Adrenal gland (tissue), 12 donors: ENCODE data around the gene THADA. TPM values are rescaled to one million over a fixed set of nuclear protein-coding genes. Genes with fewer than 3 reads are reported as not detected.

Experiments used
- DNase-seq, 7 donors: peaks; one replicate each; pipeline ENCODE4 v3.0.0-alpha.2; 2019 to 2020
- H3K27ac ChIP-seq, 5 donors: fragments of 200-600 bp; sonication (generic) in 4 of 5; 1 replicate in 3 of 5; 2 replicates in 2 of 5; pipeline versions ENCODE4 v1.5.1 to v1.8.0; 2016 to 2020; ENCODE audit warnings: mild to moderate bottlenecking in 1 of 5
- H3K27me3 ChIP-seq: fragments of 200-600 bp; 2 replicates; pipeline ENCODE4 v1.8.0; 2021
- H3K36me3 ChIP-seq, 2 donors: fragments of 200-600 bp; replicated peaks in 1 of 2; 1 replicate in 1 of 2; 2 replicates in 1 of 2; pipeline versions ENCODE4 v1.5.1 to v1.8.0; 2018 to 2022
- H3K4me1 ChIP-seq, 2 donors: fragments of 200-600 bp; replicated peaks in 1 of 2; 1 replicate in 1 of 2; 2 replicates in 1 of 2; pipeline versions ENCODE4 v1.5.1 to v1.8.0; 2018 to 2021
- H3K4me3 ChIP-seq, 4 donors: fragments of 200-600 bp; sonication (generic) in 3 of 4; one replicate each; pipeline ENCODE4 v1.5.1; 2016 to 2018
- H3K9me3 ChIP-seq, 3 donors: fragments of 200-600 bp; sonication (generic) in 1 of 3; replicated peaks in 1 of 3; 1 replicate in 2 of 3; 2 replicates in 1 of 3; pipeline versions ENCODE4 v1.5.1 to v1.8.0; 2016 to 2021
- CTCF ChIP-seq, 6 experiments: fragments of 450-650 bp in 4 of 6; fragments of 200-600 bp in 2 of 6; sonication (generic) in 1 of 6; IDR thresholded peaks; 1 replicate in 5 of 6; 2 replicates in 1 of 6; pipeline versions ENCODE4 v1.5.1 to v1.8.0; 2016 to 2021; ENCODE audit warnings: antibody characterized with exemption in 6 of 6, mild to moderate bottlenecking in 2 of 6, moderate library complexity in 1 of 6
- POLR2A ChIP-seq, 2 donors: fragments of 450-650 bp; IDR thresholded peaks; one replicate each; pipeline ENCODE4 v1.6.1; 2017; ENCODE audit warnings: antibody characterized with exemption in 2 of 2, mild to moderate bottlenecking in 2 of 2, moderate library complexity in 1 of 2
- WGBS, 4 donors: extraction: QIAGEN DNeasy Blood & Tissue Kit in 2 of 4; methylation state at CpG; one replicate each; pipeline versions ENCODE4 v1.1.5 to v1.1.7; 2013 to 2017; 5-methylcytosine and 5-hydroxymethylcytosine counted together
- intact Hi-C, 2 donors: fragments of 100-400 bp; cut with DNase I; formaldehyde crosslinking; loops; one replicate each; pipeline versions ENCODE4 v1.14.1 to v1.15.0; 2022 to 2023
- polyA plus RNA-seq, 3 donors: library from polyadenylated mRNA; stranded (reverse); fragments of 200-250 nt in 2 of 3; fragments of 350-450 nt in 1 of 3; fragmentation: Illumina TruSeq in 1 of 3; extraction: RNeasy Lipid Tissue Mini Kit (QIAGEN cat#74804) in 1 of 3; gene quantifications; one replicate each; pipeline ENCODE4 v1.2.3, GENCODE V29; 2013 to 2014
- total RNA-seq, 9 donors: library from RNA; depleted of rRNA in 4 of 9; stranded (reverse); fragments of >200 nt in 4 of 9; fragments of 120-200 nt in 1 of 9; fragmentation: NEBNext Ultra II Directional in 1 of 9; extraction: Animal tissue kit (Norgen Biotek cat#: 25700) in 1 of 9; gene quantifications; one replicate each; pipeline versions ENCODE4 v1.1.0 to v1.2.4, GENCODE V29; 2013 to 2023
- donor health status: healthy with polysubstance abuse.
- donor health status: Bipolar disorder and iron deficiency.
- donor health status: DM: yes; HTN: yes; CAD: no.
- donor health status: DM: no; HTN: no; CAD: no.
- donor health status: DM: no; HTN: no; CAD: no.
- donor health status: DM: yes; HTN: yes; CAD: no.

The THADA gene
- total and polyA plus RNA-seq, 12 donors: 14.1 to 38.4 (median 25.4) TPM

- DNase-seq: no peak
- Histone ChIP-seq H3K4me1 (peaks cover 0 to 16% of the 10 kb centered on the region in 2 donors), H3K9me3 (no peaks in the 10 kb centered on the region), H3K36me3 (no peaks in the 10 kb centered on the region), H3K27ac (no peak overlapping the region), H3K4me3 (no peak overlapping the region), H3K27me3 (no peaks in the 10 kb centered on the region)
- 80 to 89% (median 85%) methylated on average over 3 of the region's 3 CpGs for WGBS, 4 donors
- TF ChIP-seq CTCF (IDR thresholded peaks at IDR 0.05) (no peak), POLR2A (IDR thresholded peaks at IDR 0.05) (no peak)
- intact Hi-C loops: no loop called here
These were observed 123.2 kb downstream of the THADA start for GRCh38 chr2:43472527-43473194.

GRCh38 chr2:43469713-43470112 lies 126.1 kb downstream of the THADA start:
- Histone ChIP-seq H3K27me3 (no peaks in the 10 kb centered on the region), H3K4me3 (no peak overlapping the region), H3K27ac (no peak overlapping the region), H3K9me3 (no peaks in the 10 kb centered on the region), H3K4me1 (peaks cover 0 to 19% of the 10 kb centered on the region in 2 donors), H3K36me3 (no peaks in the 10 kb centered on the region)
- intact Hi-C loops: no loop called here
- no peak for DNase-seq
- TF ChIP-seq POLR2A (IDR thresholded peaks at IDR 0.05): no peak
- TF ChIP-seq CTCF (IDR thresholded peaks at IDR 0.05): no peak
- WGBS, 4 donors: 87 to 95% (median 92%) methylated on average over 3 of the region's 3 CpGs

- no peak for DNase-seq
- no peak overlapping the region for H3K4me3 ChIP-seq
- peaks cover 0 to 19% of the 10 kb centered on the region in 2 donors for H3K4me1 ChIP-seq
- TF ChIP-seq CTCF (IDR thresholded peaks at IDR 0.05) (no peak), POLR2A (IDR thresholded peaks at IDR 0.05) (no peak)
- no peaks in the 10 kb centered on the region for H3K9me3 ChIP-seq
- no peak overlapping the region for H3K27ac ChIP-seq
- no peaks in the 10 kb centered on the region for H3K36me3 ChIP-seq
- intact Hi-C loops: no loop called here
- no peaks in the 10 kb centered on the region for H3K27me3 ChIP-seq
- 74 to 83% (median 79%) methylated on average over 3 of the region's 3 CpGs for WGBS, 4 donors
These were observed 126.7 kb downstream of the THADA start for GRCh38 chr2:43469094-43469493.

- Histone ChIP-seq H3K9me3 (no peaks in the 10 kb centered on the region), H3K36me3 (no peaks in the 10 kb centered on the region), H3K27ac (no peak overlapping the region), H3K4me1 (peaks cover 0 to 28% of the 10 kb centered on the region in 2 donors), H3K4me3 (no peak overlapping the region), H3K27me3 (no peaks in the 10 kb centered on the region)
- no peak for DNase-seq
- whole genome bisulfite sequencing, 4 donors: 56 to 68% (median 59%) methylated on average over 3 of the region's 3 CpGs
- TF ChIP-seq CTCF (IDR thresholded peaks at IDR 0.05): no peak
- no peak for TF ChIP-seq POLR2A (IDR thresholded peaks at IDR 0.05)
- intact Hi-C loops: no loop called here
These were observed 127.9 kb downstream of the THADA start for GRCh38 chr2:43467891-43468290.
